ENCODE results near the gene SRPRB.

DNA sequence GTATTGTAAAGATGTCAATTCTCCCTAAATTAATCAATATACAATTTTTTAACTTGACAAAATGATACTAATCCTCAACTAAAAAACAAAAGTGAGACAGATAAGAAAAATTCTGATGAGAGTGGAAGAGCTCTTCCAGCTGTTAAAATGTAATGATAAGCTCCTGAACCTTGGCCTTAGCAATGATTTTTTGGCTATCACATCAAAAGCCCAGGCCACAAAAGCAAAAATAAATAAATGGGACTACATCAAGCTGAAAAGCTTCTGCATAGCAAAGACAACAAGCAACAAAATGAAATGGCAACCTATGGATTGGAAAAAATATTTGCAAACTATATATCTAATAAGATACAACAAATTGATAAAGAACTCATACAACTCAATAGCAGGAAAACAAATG is 24.0 kb upstream of the SRPRB start:
- TF ChIP-seq, protein P1, sequence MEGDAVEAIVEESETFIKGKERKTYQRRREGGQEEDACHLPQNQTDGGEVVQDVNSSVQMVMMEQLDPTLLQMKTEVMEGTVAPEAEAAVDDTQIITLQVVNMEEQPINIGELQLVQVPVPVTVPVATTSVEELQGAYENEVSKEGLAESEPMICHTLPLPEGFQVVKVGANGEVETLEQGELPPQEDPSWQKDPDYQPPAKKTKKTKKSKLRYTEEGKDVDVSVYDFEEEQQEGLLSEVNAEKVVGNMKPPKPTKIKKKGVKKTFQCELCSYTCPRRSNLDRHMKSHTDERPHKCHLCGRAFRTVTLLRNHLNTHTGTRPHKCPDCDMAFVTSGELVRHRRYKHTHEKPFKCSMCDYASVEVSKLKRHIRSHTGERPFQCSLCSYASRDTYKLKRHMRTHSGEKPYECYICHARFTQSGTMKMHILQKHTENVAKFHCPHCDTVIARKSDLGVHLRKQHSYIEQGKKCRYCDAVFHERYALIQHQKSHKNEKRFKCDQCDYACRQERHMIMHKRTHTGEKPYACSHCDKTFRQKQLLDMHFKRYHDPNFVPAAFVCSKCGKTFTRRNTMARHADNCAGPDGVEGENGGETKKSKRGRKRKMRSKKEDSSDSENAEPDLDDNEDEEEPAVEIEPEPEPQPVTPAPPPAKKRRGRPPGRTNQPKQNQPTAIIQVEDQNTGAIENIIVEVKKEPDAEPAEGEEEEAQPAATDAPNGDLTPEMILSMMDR (IDR thresholded peaks at IDR 0.05 in 2 of 3, conservative IDR thresholded peaks at IDR 0.05 in 1 of 3; ENCODE audit: borderline replicate concordance in 1 of 3, insufficient read depth in 1 of 3, low read depth in 2 of 3, low read length in 2 of 3): no peak
- TF ChIP-seq POLR2A (IDR thresholded peaks at IDR 0.05; ENCODE audit: borderline replicate concordance, extremely low read depth, insufficient read depth, insufficient read length) (no peak), EZH2phosphoT487 (IDR thresholded peaks at IDR 0.05; ENCODE audit: borderline replicate concordance) (no peak)
